Frontal cortex (tissue), 4 donors: ENCODE data around the gene ELAPOR1. TPM values are rescaled to one million over a fixed set of nuclear protein-coding genes. Genes with fewer than 3 reads are reported as not detected.
A peak's percentile ranks its signal among the peaks of the same experiment; 100 is the strongest.

Experiments
- DNase-seq, 2 donors: peaks; one replicate each; pipeline ENCODE4 v3.0.0; 2012; ENCODE audit warnings: low spot score in 2 of 2
- FAIRE-seq: peaks from 2 replicates; lab custom pipeline; 2012; peaks lifted over from hg19 to GRCh38; lab: Jason Lieb, UNC
- total RNA-seq: library from RNA; depleted of rRNA; stranded (reverse); fragments of >200 nt; gene quantifications from one replicate; pipeline ENCODE4 v1.2.3, GENCODE V29; 2014
- donor health status: control.
- donor health status: control.
- donor health status: control.

ELAPOR1 gene, protein sequence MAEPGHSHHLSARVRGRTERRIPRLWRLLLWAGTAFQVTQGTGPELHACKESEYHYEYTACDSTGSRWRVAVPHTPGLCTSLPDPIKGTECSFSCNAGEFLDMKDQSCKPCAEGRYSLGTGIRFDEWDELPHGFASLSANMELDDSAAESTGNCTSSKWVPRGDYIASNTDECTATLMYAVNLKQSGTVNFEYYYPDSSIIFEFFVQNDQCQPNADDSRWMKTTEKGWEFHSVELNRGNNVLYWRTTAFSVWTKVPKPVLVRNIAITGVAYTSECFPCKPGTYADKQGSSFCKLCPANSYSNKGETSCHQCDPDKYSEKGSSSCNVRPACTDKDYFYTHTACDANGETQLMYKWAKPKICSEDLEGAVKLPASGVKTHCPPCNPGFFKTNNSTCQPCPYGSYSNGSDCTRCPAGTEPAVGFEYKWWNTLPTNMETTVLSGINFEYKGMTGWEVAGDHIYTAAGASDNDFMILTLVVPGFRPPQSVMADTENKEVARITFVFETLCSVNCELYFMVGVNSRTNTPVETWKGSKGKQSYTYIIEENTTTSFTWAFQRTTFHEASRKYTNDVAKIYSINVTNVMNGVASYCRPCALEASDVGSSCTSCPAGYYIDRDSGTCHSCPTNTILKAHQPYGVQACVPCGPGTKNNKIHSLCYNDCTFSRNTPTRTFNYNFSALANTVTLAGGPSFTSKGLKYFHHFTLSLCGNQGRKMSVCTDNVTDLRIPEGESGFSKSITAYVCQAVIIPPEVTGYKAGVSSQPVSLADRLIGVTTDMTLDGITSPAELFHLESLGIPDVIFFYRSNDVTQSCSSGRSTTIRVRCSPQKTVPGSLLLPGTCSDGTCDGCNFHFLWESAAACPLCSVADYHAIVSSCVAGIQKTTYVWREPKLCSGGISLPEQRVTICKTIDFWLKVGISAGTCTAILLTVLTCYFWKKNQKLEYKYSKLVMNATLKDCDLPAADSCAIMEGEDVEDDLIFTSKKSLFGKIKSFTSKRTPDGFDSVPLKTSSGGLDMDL
- 15.9 TPM for total RNA-seq

DNA sequence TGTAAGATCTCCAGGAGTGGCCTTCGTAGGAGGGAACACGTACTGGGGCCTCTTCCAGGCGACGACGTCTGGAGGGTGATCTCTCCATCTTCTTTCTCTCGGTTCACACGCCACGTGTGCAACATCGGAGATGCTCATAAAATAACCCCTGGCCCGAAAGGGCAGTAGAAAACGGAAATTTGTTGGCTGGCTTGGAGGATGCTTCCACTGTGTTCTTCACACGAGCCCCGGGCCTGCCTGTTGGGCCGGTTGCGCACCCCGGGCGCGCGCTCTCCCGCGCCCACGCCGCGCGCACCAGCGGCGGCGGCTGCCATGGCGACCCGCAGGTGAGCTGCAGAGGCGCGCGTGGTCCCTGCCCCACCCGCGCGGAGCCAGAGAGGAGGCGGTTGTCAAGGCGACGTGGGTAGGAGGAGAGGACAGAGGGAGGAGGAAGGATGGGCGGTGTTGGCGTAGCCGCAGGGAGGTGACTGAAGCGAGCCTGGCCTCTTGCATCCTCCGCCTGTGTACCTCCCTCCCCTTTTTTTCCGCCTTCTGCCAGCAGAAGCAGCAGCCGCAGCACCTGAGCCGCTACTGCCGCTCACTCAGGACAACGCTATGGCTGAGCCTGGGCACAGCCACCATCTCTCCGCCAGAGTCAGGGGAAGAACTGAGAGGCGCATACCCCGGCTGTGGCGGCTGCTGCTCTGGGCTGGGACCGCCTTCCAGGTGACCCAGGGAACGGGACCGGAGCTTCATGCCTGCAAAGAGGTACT is at the start of gene ELAPOR1:
Gene ELAPOR1 (plus strand): TSS at position 526 of the 752 bp plus-strand sequence. CDS start 69 bp downstream, at position 595.
- DNase-seq: peak; percentile 42 to 54
- no peak for FAIRE-seq

DNA sequence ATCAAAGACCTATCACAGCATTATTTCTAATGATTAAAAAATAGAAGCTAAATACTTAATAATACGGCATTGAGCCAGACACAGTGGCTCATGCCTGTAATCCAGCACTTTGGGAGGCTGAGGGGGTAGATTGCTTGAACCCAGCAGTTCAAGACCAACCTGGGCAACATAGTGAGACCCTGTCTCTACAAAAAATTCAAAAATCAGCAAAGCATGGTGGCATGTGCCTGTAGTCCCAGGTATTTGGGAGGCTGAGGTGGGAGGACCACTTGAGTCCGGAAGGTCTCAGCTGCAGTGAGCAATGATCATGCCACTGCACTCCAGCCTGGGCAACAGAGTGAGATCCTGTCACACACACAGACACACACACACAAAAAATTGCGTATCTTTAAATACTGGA is 48.8 kb upstream of the ELAPOR1 start:
- FAIRE-seq (no peak), DNase-seq (no peak)

DNA sequence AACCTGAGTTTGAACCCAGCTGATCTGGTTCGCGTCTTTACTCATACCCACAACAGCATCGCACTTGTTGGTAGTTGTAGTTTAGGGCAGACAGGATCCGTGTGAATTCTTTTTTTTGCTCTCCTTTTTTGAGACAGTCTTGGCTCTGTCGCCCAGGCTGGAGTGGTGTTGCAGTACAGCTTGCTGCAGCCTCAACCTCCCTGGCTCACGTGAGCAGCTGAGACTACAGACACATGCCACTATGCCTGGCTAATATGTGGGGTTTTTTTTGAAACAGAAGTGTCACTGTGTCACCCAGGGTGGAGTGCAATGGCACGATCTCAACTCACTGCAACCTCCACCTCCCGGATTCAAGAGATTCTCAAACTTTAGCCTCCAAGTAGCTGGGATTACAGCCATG is 46.0 kb upstream of the ELAPOR1 start:
- no peak for DNase-seq
- FAIRE-seq: no peak

DNA sequence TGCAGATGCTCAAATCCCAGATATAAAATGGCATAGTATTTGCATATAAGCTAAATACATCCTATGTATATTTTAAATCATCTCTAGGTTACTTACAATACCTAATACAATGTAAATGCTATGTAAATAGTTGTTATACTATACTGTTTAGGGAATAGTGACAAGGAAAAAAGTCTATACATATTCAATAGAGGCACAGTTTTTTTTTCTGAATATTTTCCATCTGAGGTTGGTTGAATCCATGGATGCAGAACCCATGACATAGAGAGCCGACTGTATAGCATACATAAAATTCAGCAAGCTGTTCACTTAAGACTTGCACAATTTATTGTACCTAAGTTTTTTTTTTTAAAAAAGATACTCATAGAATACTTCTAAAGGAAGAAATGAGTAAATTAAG is 44.6 kb upstream of the ELAPOR1 start:
- FAIRE-seq: no peak
- DNase-seq: no peak

DNA sequence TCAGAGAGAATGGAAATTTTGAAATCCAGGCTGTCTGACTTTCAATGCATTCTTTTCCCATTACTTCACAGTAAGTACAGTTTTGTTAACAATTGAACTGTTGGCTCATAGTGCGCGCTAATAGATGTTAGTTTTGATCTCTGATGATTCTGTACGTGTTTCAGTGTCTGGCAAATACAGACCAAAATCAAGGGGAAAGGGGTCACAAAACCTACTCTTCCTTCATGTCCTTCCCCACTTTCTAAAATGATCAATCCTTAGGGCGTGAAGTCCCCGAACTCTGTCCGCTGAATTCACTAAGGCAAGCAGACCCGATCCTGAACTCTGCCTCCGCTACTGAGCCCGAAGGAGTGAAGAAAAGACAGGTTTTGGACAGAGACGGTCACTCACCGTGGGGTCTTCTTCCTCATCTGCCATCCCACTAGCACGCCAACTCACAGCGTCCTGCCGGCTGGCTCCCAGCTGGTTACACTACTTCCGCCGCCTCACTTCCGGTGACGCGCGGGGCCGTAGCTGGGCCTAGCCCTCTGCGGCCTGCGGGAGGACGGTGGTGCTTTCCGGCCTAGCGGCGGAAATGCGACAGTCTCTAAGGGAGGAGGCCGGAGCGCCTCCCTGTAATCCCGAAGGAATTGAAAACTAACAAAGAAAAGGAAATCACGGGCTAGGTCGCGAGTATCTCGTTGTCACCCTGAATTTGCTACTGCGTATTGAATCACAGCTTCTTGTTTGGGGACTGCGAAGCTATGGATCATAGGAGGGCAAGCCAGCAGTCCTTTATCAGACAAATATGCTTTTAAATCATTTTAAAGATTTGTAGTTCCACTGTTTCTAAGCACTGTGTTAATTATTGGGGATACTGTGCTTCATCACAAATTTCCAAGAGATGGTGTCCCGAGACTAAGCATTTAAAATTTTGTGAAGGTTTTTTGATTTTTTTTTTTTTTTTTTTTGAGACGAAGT is 38.1 kb upstream of the ELAPOR1 start, which contains the start of gene TAF13:
Gene TAF13 (minus strand): TSS at position 473 of the 960 bp plus-strand sequence. CDS start 56 bp downstream, at position 417.
- FAIRE-seq: no peak
- peak; percentile 91 to 93 for DNase-seq

DNA sequence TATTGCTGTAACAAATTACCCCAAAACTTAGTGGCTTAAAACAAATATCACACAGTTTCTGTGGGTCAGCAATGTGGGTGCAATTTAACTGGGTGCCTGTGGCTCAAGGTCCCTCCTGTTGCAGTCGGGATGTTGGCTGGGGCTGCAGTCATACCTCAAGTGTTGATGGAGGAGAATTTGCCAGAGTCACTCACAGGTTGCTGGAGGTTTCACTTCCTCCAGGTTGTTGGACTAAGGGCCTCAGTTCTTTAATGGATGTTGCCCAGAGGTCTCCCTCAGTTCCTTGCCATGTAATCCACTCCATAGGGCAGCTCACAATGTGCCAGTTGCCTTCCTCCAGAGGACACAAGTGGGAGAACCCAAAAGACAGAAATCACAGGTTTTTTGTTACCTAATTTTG is 35.6 kb upstream of the ELAPOR1 start:
- no peak for DNase-seq
- no peak for FAIRE-seq

DNA sequence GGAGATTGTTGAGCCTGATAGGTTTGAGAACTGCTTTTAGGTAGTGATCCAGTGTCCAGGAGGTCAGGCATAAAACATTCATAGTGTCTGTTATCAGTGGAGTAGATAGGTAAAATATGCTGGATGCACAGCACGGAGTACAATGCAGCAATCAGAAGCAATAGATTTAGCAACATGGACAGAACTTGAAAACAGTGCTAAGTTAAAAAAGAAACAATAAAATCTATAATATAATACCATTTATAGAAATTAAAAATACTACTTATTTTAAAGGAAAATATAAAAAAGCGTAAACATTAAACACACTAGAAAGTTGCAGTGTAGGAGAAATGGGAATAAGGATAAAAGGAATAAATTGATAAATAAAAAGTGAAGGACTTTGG is 34.7 kb upstream of the ELAPOR1 start:
- FAIRE-seq (no peak), DNase-seq (no peak)

DNA sequence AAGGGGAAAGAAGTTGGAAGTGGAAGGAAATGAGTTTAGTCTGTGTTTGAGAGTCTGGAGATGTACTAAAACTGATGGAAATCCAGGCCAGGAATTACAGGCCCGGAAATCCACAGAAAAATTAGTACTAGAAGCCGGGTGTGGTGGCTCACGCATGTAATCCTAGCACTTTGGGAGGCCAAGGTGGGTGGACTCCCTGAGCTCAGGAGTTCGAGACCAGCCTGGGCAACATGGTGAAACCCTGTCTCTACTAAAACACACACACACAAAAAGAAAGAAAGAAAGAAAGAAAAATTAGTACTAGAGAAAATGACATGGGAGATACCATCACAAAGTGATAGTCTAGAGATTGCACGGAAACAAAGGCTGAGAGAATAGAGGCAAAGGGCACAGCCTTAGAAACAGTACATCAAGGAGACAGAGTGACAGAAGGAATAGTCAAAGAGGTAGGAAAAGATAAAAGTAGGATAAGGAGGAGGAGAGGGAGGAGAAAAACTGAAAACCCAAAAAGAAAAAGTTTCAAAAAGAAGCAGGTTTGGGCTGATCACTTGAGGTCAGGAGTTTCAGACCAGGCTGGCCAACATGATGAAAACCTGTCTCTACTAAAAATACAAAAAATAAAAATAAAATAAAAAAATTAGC is 33.4 kb upstream of the ELAPOR1 start:
- FAIRE-seq (no peak), DNase-seq (no peak)

DNA sequence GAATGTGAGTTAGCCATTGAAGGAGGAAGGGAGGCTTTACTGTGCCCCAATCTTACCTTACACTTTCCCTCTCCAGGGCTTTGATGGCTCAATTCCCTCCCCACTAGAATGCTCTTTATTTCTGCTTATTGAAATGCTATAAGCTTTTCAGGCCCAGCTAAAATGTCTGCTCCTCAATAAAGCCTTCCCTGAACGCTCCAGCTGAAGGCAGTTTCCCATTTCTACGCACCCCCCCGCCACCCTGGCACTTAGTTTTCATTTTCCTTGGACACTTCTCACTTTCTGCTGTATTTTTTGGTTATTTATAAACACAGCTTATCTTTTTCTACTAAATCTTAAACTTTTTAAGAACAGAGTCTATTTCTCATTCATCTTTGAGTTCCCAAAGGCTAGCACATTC is 30.4 kb upstream of the ELAPOR1 start:
- DNase-seq: no peak
- FAIRE-seq: no peak

DNA sequence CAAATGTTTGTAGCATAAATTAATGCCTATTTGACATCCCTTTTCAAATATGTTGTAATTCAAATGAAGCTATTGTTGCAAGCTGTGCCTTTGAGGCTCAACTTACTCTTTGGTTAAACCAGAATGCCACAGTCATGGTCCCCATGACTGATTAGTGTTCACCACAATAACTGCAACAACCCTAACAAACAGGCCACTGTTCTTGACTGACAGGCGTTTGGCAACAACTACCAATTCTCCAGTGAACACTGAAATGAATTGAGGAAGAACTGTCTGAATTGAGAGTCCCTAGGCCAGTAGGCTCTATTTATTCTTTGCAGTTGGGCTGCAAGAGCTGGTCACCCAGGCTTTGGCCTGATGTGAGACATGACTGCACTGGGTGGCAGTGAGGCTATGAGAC is 30.0 kb upstream of the ELAPOR1 start:
- peak; percentile 80 for FAIRE-seq
- peak; percentile 58 to 73 for DNase-seq

DNA sequence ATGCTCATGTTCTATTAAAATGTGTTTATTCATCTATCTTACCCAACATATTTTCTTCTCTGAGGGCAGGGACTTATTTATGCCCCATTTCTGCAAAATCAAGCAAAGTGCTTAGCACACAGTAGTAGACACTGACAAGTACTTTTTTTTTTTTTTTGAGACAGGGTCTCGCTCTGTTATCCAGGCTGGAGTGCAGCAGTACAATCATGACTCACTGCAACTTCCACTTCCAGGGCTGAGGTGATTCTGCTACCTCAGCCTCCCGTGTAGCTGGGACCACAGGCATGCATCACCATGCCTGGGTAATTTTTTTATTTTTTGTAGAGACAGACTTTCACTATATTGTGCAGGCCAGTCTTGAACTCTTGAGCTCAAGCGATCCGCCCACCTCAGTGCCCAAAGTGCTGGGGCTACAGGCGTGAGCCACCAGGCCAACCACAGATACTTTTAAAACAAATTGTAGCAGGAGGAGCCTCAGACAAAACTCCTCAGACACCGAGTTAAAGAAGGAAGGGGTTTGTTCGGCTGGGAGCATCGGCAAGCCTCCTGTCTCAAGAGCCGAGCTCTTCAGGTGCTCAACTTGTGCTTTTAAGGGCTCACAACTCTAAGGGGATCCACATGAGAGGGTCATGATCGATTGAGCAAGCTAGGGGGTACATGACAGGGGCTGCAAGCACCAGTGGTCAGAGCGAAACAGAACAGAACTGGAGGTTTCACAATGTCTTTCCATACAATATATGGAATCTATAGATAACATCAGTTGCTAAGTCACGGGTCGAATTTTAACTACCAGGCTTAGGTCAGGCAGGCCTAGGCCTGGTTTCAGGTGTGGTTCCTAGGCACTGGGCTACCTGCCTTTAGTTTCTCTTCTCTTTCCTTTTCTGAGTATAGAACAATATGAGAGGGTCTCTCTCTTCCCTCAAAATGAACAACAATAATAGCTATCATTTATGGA is 29.1 kb upstream of the ELAPOR1 start:
- no peak for DNase-seq
- FAIRE-seq: no peak

DNA sequence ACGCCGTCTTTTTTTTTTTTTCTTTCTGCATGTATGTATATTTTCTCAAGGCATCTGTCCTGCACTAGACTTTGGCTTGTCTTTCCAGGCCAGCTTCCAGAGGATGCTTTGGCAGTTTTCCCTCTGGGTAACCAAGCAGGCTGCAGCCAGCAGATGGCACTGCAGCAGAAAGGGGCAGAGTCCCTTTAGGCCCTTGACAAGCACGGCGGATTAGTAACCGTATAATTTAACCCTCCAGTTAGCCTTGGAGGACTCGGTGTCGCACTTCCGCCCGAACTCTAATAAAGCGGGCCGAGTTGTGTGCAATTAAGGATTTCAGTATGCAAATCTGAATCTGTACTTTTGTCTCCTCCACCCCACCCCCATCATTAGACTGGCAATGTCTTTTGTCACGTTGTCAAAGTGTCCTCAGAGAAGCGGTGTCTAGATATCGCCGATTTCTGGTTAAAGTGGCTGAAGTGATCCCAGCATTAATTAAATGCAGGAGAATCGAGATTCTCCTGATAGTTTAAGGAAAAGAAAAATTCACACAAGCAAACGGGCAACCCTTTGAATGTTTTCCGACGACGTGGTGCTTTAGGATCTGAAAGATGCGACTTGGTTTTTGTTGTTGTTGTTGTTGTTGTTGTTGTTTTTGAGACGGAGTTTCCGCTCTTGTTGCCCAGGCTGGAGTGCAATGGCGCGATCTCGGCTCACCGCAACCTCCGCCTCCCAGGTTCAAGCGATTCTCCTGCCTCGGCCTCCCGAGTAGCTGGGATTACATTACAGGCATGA is 24.5 kb upstream of the ELAPOR1 start:
- FAIRE-seq (no peak), DNase-seq (peak; percentile 61 to 63)

DNA sequence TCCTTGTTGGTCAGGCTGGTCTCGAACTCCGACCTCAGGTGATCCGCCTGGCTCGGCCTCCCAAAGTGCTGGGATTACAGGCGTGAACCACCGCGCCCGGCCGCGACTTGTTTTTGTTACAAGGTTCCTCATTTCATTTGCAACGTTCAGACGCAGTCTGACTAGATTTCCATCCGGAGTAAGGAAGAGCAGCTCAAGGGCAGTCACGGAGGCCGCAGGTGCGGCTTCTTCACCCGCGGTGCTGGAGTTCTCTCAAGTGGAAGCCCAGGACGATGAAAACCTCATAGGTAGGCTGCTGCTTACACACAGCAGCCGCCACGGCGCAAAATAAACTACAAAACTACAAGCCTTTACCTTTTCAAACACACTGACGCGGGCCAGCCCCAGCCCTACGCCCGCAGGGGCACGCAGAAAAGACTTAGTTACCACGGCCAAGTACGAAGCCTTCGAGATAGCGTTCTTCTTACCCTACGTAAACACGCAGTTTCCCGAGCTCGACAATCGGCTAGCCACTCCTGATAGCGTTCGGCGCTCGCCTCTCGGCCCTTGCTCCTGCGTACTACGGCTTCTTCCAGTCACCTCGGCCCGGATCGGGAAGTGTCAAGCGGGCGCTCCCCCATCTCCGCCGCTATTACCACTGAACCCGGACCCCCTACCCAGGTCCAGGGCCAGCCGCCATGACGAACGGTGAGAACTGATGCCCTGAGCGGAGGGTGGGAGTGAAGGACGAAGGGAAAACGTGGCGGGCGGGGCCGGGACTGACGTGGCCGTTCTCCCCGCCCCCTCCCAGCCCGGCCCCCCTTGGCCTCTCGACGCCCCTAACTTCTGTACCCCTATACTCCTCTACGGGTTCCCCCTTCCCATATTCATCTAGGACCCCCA is 23.5 kb upstream of the ELAPOR1 start, which contains the start of gene TMEM167B:
Gene TMEM167B (plus strand): TSS at position 569 of the 882 bp plus-strand sequence. CDS start 109 bp downstream, at position 678.
- FAIRE-seq (no peak), DNase-seq (peak; percentile 65 to 77)

DNA sequence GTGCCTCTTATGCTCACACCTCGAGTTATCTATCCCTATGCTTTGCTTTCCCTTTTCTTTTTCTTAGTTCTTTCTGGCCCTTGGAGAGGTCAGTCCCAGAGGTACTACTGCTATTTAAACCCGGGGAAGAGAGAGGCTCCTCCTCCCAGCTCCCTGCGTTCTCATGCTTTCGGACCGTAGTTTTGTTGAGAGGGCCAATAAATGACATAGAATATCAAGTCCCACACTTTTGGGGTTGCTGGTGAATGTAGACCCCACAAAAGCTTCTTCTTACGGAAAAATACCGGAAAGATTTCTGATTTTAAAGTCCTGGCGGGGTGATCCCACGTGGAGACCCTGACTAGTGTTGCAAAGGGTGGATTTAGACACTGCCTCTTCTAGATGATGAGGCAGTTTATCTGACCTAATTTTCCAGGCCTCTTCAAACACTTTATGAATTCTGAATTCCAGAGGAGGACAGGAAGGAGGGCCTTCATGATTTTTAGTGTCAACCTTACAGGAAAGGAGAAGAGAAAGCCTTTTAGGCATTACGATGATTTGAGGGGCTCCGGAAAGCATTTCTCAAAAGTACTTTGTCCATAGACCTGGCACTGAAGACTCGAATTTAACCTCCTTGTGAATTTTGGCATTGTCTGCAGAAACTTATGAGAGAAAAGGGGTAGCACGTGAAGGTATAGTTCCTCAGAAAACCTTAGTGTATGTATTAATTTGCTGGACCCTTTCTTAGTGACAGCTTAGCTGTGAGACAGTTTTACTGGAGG is 22.7 kb upstream of the ELAPOR1 start:
- DNase-seq (no peak), FAIRE-seq (no peak)

DNA sequence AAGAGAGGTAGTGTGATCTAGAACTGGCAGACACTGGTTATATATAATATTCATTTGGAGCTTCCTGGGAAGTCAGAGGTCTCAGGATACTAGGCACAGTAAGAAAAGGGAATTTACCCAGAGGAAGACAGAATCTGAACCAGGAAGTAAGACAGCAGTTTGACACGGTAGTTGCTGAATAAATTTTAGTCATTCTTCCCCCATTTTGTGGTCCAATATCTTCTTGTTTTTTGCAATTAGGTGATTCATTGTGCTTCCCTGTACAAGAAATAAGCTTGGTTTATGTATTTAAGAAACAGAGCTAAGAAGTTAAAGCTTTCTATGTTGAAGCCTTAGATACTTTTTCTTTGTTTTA is 22.1 kb upstream of the ELAPOR1 start:
- DNase-seq (no peak), FAIRE-seq (no peak)
